Measurements from ENCODE around the gene EPAS1. TPM values are rescaled to one million over a fixed set of nuclear protein-coding genes. Genes with fewer than 3 reads are reported as not detected.
"Not testable (repeated sequence)": the region's sequence is repeated elsewhere in the genome, so short reads cannot be mapped to it uniquely, and the experiment has no call there.

EPAS1 gene
- total RNA-seq, 1 donor from 2014 or later, result 31.5 TPM

DNA sequence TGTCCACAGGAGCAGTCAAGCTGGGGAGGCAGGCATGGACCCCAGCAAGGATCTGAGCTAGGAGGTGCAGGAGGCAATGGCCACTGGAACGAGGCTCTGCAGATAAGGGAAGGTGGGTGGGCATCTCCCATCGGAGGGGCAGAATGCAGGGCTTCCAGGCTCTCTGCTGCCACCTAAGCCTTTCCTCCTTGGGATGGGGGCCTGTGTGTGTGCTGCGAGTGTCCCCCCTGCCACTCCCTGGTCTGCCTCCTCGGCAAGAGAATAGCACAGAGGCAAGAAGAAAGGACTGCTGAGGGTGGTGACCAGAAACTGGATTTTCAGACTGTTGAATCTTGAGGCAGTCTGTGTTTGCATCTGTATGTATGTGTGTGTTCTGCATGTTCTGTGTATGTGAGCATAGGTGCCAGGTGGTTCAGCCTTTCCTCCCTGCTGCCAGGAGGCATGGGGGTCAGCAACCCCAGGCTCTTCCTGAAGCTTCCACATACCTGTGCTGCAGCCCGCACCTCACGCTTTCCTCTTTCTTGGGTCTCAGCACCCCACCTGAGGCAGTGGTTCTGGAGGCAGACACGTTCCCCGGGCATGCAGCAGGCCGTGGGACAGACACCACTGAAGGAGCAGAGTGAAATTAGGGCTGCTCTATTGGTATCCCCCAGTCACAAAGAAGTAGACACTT is 86.7 kb downstream of the EPAS1 start:
- DNase-seq, result no peak

DNA sequence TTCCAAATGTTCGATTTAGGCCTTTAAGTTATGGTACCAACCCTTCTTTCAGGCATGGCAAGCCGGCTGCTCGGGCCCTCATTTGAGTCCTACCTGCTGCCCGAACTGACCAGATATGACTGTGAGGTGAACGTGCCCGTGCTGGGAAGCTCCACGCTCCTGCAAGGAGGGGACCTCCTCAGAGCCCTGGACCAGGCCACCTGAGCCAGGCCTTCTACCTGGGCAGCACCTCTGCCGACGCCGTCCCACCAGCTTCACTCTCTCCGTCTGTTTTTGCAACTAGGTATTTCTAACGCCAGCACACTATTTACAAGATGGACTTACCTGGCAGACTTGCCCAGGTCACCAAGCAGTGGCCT is 87.2 kb downstream of the EPAS1 start:
- no peak for DNase-seq

DNA sequence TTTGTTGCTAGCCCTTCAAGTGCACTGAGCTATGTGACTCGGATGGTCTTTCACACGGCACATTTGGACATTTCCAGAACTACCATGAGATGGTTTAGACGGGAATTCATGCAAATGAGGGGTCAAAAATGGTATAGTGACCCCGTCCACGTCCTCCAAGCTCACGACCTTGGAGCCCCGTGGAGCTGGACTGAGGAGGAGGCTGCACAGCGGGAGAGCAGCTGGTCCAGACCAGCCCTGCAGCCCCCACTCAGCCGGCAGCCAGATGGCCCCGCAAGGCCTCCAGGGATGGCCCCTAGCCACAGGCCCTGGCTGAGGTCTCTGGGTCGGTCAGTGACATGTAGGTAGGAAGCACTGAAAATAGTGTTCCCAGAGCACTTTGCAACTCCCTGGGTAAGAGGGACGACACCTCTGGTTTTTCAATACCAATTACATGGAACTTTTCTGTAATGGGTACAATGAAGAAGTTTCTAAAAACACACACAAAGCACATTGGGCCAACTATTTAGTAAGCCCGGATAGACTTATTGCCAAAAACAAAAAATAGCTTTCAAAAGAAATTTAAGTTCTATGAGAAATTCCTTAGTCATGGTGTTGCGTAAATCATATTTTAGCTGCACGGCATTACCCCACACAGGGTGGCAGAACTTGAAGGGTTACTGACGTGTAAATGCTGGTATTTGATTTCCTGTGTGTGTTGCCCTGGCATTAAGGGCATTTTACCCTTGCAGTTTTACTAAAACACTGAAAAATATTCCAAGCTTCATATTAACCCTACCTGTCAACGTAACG is 88.8 kb downstream of the EPAS1 start:
- DNase-seq, result no peak

DNA sequence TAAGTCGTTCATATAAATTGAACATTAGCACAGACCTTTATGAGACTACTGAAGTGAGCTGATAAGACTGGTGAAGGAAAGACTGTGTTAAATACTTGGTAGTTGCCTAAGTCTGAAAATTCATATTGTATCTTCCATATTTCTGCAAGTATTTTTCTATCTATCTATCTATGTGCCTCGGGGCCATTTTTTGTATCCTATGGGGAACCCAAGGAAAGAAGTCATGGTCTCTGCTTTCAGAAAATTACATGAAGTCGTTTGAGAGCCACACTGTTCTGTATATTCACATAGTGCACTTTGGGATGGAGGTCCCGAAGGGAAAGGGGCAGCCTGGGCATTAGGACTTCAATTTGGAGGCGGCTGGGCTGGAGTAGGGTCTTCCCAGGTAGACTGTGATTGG is 89.6 kb downstream of the EPAS1 start:
- no peak for DNase-seq

DNA sequence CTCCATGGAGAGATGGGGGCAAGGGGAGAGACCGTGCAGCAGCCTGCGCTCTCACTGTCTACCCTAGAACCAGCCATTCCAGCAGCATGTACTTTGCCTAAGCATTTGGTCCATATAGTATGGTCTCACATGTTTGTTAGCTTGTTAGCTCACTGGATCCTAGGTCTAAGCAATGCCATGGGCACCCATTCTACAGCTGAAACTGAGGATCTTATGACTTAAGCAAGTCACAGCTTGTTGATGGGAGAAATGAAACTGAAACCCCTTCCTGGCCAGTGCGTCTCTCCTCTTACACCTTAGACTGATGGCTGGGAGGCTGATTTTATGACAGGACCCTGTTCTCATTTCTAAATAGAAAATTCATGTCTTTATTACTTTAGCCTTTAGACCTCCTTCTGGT is 90.1 kb downstream of the EPAS1 start:
- DNase-seq, result no peak

DNA sequence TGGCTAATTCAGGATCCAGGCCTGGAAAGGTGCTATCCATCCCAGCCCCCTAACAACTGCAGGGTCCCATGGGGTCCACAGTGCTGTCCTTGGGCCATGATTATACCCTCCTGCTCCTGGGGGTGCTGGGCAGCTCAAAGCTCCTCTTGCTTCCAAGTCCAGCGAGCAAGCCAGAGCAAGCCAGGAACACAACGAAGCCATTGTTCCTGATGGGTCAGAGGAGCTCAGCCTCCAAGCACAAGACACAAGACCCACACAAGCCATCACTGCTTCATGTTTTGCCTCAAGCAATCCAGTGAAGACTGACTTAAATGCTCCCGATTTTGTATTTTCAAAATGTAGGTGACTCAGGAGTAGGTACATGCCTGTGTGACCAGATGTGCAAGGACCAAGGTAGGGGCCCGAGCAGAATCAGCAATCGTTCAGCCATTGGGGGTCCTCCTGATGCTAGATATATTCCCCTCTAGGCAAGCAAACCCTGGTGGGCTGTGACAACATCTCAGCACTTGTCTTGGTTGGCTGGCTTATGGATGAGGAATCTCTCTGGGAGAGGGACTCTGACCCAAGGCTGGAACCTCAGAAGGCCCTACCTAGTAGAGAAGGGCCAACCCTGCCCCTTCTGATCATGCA is 90.8 kb downstream of the EPAS1 start:
- no peak for DNase-seq

DNA sequence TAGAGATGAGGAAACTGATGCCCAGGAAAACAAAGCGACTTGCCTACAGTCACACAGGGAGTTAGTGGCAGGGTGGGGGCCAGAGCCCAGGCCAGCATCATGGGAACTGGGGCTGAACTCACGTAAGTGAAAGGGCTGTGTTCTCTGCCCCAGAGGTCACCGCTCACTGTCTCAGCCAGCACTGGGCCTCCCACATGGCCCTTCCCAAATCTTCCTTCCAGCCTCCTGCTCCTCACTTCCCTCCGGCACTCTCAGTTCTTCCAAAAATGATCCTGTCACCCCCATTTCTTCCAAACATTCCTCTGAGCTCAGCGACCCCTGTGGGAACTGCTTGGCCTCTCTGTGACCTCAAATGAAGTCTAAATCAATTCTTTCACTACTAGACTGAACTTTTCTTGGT is 91.7 kb downstream of the EPAS1 start:
- no peak for DNase-seq

DNA sequence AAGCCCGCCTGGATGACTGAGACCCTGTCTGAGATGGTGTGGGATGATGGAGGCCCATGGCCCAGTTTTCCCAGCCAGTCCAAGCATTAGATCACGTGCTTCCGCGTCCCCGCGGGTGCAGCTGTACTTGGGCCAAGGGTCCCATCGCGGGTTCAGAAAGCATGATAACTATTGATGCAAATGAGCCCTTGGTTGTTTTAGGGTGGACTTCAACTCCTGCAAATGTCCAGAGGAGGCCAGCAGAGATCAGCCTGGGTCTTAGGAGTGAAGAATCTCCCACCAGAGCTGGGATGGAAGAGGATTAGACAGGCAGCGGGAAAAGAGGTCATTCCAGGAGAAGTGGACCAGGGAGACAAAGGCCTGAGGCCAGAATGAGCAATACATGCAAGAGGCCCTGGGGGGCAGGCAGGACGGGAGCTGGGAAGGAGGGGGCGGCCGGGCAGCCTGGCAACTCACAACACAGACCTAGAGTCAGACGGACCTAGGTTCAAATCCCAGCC is 92.3 kb downstream of the EPAS1 start:
- DNase-seq, result no peak

DNA sequence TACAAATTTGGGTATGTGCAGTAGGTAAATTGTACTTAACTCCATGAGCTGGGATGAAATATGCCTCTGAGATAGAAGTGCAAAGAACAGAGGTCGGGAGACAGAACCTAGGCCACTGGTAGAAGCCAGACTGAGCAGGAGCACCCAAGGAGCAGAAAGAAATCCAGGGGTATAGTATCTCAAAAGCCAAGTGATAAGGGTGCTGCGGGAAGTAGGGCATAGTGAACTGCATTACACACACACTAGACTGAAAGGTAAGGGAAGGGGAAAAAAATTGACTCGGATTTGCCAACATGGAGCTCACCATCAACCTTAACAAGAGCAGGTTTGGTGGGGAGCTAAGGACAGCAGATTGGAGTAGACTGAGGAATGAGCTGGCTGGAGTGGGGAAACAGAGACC is 92.8 kb downstream of the EPAS1 start:
- DNase-seq, result no peak

DNA sequence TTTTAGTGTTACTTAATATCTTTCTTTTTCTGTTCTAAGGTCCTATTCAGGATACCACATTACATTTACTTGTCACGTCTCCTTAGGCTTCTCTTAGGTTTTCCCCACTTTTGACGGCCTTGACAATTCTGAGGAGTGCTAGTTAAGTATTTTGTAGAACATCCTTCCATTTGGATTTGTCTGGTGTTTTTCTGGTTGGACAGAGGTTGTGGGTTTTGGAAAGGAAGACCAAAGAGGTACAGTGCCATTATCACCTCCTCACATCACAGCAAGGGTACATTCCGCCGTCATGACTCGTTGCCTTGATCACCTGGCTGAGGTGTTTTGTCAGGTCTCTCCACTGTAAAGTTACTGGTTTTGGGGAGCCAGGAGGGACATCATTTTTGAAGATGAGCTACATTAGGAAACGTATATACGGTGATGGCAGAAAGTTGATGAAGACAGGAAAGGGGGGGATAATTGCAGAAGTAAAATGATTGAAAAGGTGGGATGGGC is 93.7 kb downstream of the EPAS1 start:
- no peak for DNase-seq

DNA sequence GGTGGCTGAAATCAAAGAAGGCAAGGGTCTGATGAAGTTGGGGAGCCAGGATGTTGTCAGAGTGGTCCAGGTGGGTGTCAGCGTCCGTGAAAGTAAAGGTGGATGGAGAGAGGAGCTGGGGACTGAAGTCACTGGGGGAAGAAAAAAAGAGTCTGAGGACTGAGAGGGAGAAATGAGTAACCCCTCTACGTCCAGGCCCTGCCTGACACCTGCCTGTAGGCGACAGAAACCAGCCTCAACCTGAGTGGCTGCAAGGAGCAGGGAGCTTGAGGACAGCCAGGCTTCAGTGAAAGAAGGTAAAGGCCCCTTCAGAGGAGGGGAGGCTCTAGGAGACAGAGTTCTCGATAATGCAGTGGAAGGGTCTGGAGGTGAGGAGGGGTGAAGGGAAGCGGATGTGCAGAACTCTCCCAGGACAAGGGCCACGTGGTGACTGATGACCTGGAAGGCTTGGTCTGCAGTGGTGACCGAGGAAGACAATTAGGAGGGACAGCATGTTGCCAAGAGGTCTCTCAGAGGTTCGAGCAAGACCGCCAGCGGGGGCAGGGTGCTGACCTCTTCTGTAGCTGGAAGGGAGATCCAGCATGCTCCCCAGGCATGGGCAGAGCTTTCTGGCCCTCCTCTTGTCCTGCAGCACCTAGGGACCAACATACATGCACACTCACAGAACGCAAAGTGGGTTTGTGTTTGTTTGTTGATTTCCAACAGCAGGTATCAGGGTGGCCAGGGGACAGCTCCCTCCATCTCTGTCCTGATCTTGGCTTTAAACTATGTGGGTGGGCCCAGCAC is 95.5 kb downstream of the EPAS1 start:
- no peak for DNase-seq

DNA sequence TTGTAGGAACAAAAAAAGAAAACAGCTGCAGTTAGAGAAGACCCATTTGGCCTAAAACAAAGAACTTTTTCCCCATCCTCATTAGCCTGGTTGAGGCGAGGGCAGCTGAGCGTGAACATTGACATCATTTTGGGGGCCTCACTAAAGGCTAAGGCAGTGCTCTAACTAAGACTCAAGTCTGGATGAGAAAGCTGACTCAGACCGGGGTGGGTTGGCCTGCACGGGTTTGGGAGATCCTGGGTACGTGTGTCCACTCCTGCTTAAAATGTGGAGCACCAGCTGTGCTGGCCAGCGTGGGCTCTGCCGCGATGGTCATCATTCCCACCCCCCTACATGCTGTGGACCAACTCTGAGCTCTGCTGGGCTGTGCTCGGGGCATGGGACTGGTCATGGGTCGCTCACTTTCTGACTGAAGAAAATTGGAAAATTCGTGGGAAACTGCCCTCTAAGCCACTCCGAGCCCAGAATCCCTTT is 96.2 kb downstream of the EPAS1 start:
- no peak for DNase-seq

DNA sequence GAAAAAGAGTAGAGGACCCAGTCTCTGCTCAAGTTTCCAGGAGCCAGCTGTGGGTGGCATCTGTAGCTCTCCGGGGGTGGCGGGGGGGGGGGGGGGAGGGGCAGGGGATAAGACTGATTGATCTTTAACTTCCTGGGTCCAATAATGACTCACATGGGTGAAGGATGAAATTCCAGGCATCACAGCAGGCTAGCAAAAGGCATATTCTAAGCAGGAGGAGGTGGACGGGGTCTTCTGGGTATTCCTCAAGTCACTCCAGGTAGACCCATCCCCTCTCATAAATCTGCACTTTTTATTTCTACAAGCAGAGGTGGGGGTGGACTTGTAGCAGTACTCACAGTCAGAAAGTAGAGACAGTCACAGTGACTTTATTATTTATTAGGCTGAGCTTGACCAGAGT is 96.7 kb downstream of the EPAS1 start:
- DNase-seq, result no peak

DNA sequence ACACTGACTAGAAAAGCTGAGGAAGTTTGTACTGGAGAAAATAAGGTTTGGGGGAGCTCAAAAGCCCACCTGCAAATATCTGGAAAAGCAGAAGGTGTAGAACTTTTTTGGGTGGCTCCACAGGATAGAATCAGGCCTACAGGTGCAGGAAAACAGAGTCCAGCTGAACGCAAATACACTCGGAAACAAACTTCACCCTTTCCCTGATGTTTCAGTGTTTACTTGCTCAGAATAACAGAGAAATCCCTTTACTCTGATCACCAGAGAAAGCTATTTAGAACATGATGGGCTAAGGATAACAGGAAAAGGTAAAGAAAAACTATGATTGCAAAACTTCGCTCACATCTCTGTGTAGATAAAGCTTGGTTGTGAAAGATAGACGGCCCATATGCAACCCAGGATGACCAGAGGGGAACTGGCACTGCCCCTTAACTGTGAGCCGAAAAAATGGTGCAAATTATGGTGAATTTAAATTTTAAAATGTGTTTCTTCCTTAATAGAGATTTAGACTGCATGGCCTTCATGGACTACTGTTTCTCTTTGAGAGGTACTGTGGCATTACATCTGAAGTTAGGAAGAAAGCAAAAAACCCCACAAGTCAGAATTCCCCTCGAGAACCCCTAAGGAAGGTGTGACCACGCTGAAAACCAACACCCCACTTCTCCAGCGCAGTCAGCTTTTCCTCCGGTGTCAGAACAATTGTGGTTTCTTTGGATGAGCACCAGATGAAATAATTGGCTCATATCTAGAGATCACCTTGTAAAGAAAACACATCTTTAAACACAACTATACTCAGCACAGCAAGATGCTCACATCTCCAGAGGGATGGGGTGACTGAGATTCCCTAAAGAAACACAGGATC is 97.7 kb downstream of the EPAS1 start:
- no peak for DNase-seq

DNA sequence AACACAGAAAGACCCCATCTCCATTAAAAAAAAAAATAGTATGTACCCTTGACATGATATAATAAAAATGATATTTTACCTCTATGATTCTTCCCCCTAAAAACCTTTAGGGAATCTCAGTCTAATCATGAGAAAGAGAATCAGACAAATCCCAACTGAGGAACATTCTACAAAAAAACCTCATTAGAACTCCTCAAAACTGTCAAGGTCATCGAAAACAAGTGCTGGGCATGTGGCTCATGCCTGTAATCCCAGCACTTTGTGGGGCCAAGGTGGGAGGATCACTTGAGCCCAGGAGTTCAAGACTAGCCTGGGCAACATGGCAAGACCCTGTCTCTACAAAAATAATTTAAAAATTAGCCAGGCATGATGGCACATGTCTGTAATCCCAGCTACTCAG is 98.5 kb downstream of the EPAS1 start:
- DNase-seq, result not testable (repeated sequence)

DNA sequence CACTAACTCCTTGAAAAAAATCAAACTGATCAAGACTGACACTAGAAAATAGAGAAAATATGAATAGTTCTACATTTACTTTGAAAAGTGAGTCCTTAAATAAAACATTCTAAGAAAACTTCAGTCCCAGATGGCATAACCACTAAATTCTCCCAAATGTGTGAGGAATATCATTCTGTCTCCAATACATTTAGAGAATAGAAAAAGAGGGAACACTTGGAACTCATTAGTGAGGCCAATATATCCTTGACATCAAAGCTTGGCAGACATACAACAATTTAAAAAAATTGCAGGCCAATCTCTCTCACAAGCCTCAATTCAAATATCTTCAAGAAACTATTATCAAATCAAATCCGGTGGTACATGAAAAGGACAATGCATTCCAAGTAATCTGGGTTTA is 102.8 kb downstream of the EPAS1 start:
- no peak for DNase-seq

DNA sequence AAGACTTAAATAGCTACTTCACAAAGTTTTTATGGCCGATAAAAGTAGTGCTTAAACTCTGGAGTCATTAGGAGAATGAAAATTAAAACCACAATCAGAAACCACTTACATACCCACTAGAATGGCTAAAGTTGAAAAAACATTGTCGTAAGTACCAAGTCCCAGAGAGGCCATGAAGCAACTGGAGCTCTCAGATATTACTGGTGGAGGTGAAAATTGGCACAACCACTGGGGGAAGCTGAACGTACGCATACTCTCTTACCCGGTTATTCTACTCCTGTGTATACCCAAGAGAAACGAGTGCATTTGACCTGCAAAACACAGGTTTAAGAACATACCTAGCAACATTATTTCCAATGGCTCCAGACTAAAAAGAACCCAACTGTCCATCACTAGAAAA is 105.7 kb downstream of the EPAS1 start:
- no peak for DNase-seq

DNA sequence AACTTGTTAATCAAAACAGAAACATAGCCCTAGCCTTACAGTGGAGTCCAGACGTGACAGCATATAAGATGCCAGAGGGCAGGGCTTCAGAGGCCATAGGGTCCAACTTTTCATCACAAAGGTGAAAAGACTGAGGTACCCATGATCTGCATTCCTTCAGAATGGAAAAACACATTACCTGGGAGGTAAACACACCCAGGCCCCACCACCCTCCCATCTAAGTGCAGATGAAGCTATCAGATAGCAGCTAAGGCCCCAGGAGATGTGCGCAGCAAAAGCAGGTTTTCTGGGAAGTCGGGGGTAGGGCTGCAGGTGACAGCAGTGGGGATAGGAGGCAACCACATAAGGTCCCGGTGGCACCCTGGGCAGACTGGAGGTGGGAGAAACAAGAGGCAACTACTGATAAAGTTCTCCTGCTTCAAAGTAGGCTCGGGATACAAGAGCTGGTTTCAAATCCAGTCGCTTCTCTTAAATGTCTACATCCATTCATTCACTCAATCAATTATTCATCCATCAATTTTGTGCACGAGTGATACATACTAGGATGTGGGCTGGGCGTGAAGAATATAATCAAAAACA is 107.1 kb downstream of the EPAS1 start:
- DNase-seq, result no peak

DNA sequence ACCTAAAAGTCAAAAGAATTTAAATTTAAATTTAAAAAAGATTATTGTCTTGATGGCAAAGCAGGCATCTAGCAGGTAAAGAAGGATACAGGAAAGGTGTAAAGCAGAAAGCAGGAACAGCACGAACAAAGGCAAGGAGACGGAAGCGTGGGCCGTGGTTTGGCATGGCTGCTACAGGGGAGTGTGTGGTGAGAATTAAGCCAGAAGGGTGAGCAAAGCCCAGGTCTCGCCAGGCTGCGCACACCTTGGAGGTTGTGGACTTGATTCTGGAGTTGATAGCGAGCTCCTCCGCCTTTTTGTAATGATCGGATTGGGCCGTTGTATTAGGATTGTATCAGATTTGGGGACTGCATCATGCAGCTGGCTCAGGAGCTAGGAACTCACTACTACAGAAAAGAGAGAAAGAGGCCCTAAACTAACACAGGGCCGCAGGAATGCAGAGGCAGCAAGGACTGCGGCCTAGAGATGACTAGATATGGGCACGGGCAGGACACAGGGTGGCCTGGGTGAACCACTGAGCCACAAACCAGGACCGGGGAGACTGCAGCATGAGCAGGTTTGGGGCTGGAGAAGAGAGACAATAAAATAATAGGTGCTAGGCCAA is 110.7 kb downstream of the EPAS1 start:
- no peak for DNase-seq

DNA sequence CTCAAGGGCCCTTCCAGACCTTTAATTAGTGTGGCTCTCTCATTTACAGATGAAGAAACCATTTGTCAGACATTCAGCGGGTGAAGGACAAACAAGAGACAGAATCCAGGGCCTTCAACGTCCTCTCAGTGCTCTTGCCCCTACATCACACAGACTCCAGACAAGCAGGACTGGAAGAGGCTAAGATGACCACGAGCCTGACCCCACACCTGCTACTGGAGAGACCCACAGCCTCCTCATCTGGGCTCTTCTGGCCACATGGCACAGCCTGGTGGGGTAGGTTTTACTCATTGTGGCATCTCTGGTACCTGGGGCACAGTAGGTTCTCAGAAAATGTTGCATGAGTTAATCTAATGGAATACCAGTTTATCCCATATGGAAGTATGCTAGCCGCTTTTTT is 112.5 kb downstream of the EPAS1 start:
- DNase-seq, result no peak

All from skin of body (tissue), 2 donors.